ENCODE data around the gene PRKCE. TPM values are rescaled to one million over a fixed set of nuclear protein-coding genes. Genes with fewer than 3 reads are reported as not detected.

Gene PRKCE
- total RNA-seq, 1 experiment from 2014 or later = 14.8 TPM

GRCh38 chr2:46001290-46001689 is 349.8 kb downstream of the PRKCE start:
- ChIA-PET RAD21 (ENCODE audit: low non-redundant PET in 1 of 2, low total read pairs in 2 of 2, uncharacterized antibody in 2 of 2, unreplicated experiment in 2 of 2) (no interaction called here), POLR2A (no interaction called here), CTCF (no interaction called here)
- no peaks in the 10 kb centered on the region for H3K4me1 ChIP-seq (ENCODE audit: control insufficient read depth in 1 of 2, insufficient read depth in 2 of 2, low read length in 2 of 2)
- no peaks in the 10 kb centered on the region for H3K9me2 ChIP-seq (ENCODE audit: insufficient read depth)
- no peak overlapping the region for H3K9ac ChIP-seq (ENCODE audit: low read length)
- no peaks in the 10 kb centered on the region for H4K20me1 ChIP-seq (ENCODE audit: insufficient read depth)
- TF ChIP-seq REST (IDR thresholded peaks at IDR 0.05; ENCODE audit: low read depth) (no peak), ZNF274 (IDR thresholded peaks at IDR 0.05; ENCODE audit: low read depth, low read length) (no peak), POLR2AphosphoS5 (IDR thresholded peaks at IDR 0.05; ENCODE audit: low read depth, low read length) (no peak), FOSL1 (IDR thresholded peaks at IDR 0.05; ENCODE audit: low read depth) (no peak), SRF (IDR thresholded peaks at IDR 0.05; ENCODE audit: low read depth) (no peak), CEBPB (IDR thresholded peaks at IDR 0.05; ENCODE audit: low read depth) (no peak), POLR2A (IDR thresholded peaks at IDR 0.05; ENCODE audit: borderline replicate concordance, extremely low read depth, insufficient read depth, insufficient read length) (no peak), SP1 (IDR thresholded peaks at IDR 0.05; ENCODE audit: low read depth) (no peak), ATF3 (IDR thresholded peaks at IDR 0.05) (no peak), ZBTB33 (IDR thresholded peaks at IDR 0.05; ENCODE audit: extremely low read depth, insufficient replicate concordance, low read length) (no peak), RAD21 (IDR thresholded peaks at IDR 0.05; ENCODE audit: low read depth) (no peak), CTCF (IDR thresholded peaks at IDR 0.05 in 2 of 3, conservative IDR thresholded peaks at IDR 0.05 in 1 of 3; ENCODE audit: borderline replicate concordance in 1 of 3, insufficient read depth in 1 of 3, low read depth in 2 of 3, low read length in 2 of 3) (no peak), ELF1 (IDR thresholded peaks at IDR 0.05; ENCODE audit: borderline replicate concordance, low read depth) (no peak), EZH2phosphoT487 (IDR thresholded peaks at IDR 0.05; ENCODE audit: borderline replicate concordance) (no peak), MAX (IDR thresholded peaks at IDR 0.05) (no peak), SIN3A (IDR thresholded peaks at IDR 0.05; ENCODE audit: low read depth) (no peak), JUND (IDR thresholded peaks at IDR 0.05) (no peak), TCF7L2 (IDR thresholded peaks at IDR 0.05; ENCODE audit: borderline replicate concordance, extremely low read depth, insufficient read depth, insufficient read length) (no peak), EGR1 (IDR thresholded peaks at IDR 0.05; ENCODE audit: low read depth) (no peak)
- intact Hi-C loops (cut with micrococcal nuclease) = no loop called here
- H2AFZ ChIP-seq (ENCODE audit: low read depth, low read length, poor library complexity, severe bottlenecking) = no peak overlapping the region
- ATAC-seq (no peak), DNase-seq (ENCODE audit: low read depth, low spot score) (no peak)
- H3K4me3 ChIP-seq (replicated peaks in 1 of 2; ENCODE audit: low read depth in 1 of 2, low read length in 2 of 2) = no peak overlapping the region
- H3K27ac ChIP-seq (ENCODE audit: low read depth, low read length) = no peak overlapping the region
- BruUV-seq (replicated peaks) = no TSS peak
- no peak overlapping the region for H3K4me2 ChIP-seq (ENCODE audit: low read length)
- H3K79me2 ChIP-seq (ENCODE audit: insufficient read depth, low read length) = no peaks in the 10 kb centered on the region
- H3K36me3 ChIP-seq (ENCODE audit: control insufficient read depth in 1 of 2, insufficient read depth in 2 of 2, low read length in 2 of 2) = no peaks in the 10 kb centered on the region
- no peaks in the 10 kb centered on the region for H3K9me3 ChIP-seq (ENCODE audit: control insufficient read depth in 1 of 2, insufficient read depth in 1 of 2, low read depth in 1 of 2, low read length in 2 of 2)
- H3K27me3 ChIP-seq (ENCODE audit: insufficient read depth, low read length) = no peaks in the 10 kb centered on the region
